ENCODE results near the gene UBTD2. TPM values are rescaled to one million over a fixed set of nuclear protein-coding genes. Genes with fewer than 3 reads are reported as not detected.

The UBTD2 gene
- total RNA-seq, 1 experiment from 2014 or later: 22.6 TPM

GRCh38 chr5:172177176-172177575 lies 106.4 kb downstream of the UBTD2 start:
- CTCF ChIA-PET: no interaction called here
- H3K27me3 ChIP-seq (ENCODE audit: low read length): no peaks in the 10 kb centered on the region
- no peak overlapping the region for H3K4me2 ChIP-seq (ENCODE audit: low read length)
- H3K79me2 ChIP-seq (ENCODE audit: low read length): peaks cover 79% of the 10 kb centered on the region
- intact Hi-C loops (cut with micrococcal nuclease): no loop called here
- no peak overlapping the region for H3K9ac ChIP-seq (ENCODE audit: low read length)
- no peaks in the 10 kb centered on the region for H3K36me3 ChIP-seq (ENCODE audit: low read depth, low read length)
- peaks cover 26% of the 10 kb centered on the region for H3K4me1 ChIP-seq (ENCODE audit: insufficient read depth, low read length)
- POLR2A ChIA-PET (ENCODE audit: unreplicated experiment): no interaction called here
- TF ChIP-seq CTCF (conservative IDR thresholded peaks at IDR 0.05; ENCODE audit: low read depth, low read length): no peak
- TF ChIP-seq EZH2 (IDR thresholded peaks at IDR 0.05; ENCODE audit: low read length, unreplicated experiment): no peak
- TF ChIP-seq EZH2phosphoT487 (IDR thresholded peaks at IDR 0.05; ENCODE audit: borderline replicate concordance, low read length): no peak
- no TSS peak for BruUV-seq (replicated peaks)
- H3K27ac ChIP-seq (ENCODE audit: low read length): no peak overlapping the region
- no peak for ATAC-seq
- DNase-seq: no peak
- no peaks in the 10 kb centered on the region for H3K9me3 ChIP-seq (ENCODE audit: low read length)
- no peak overlapping the region for H2AFZ ChIP-seq (ENCODE audit: low read length)
- H3K4me3 ChIP-seq (ENCODE audit: low read length): no peak overlapping the region
- H3K9me2 ChIP-seq (replicated peaks; ENCODE audit: low read length): no peaks in the 10 kb centered on the region
- no peaks in the 10 kb centered on the region for H3F3A ChIP-seq (ENCODE audit: low read length, unreplicated experiment)
- H4K20me1 ChIP-seq (ENCODE audit: low read length): peaks cover 22% of the 10 kb centered on the region; the same call in 1 of the 2 replicates

- no peaks in the 10 kb centered on the region for H3K27me3 ChIP-seq (ENCODE audit: low read length)
- no peak overlapping the region for H3K27ac ChIP-seq (ENCODE audit: low read length)
- H3K4me1 ChIP-seq (ENCODE audit: insufficient read depth, low read length): peaks cover 26% of the 10 kb centered on the region
- H3K4me2 ChIP-seq (ENCODE audit: low read length): no peak overlapping the region
- POLR2A ChIA-PET (ENCODE audit: unreplicated experiment): no interaction called here
- CTCF ChIA-PET: interaction anchor here (0.7 kb wide), 1 partner anchor 13 kb away, joined by 3 read pairs; the partner anchor contains the start of gene STK10
- H3K4me3 ChIP-seq (ENCODE audit: low read length): no peak overlapping the region
- no peaks in the 10 kb centered on the region for H3F3A ChIP-seq (ENCODE audit: low read length, unreplicated experiment)
- intact Hi-C loops (cut with micrococcal nuclease): no loop called here
- DNase-seq (no peak), ATAC-seq (peak; percentile 9; the same call in 1 of the 2 replicates)
- H3K36me3 ChIP-seq (ENCODE audit: low read depth, low read length): no peaks in the 10 kb centered on the region
- H2AFZ ChIP-seq (ENCODE audit: low read length): no peak overlapping the region
- H3K79me2 ChIP-seq (ENCODE audit: low read length): peaks cover 65% of the 10 kb centered on the region
- no peak overlapping the region for H3K9ac ChIP-seq (ENCODE audit: low read length)
- H3K9me3 ChIP-seq (ENCODE audit: low read length): no peaks in the 10 kb centered on the region
- TF ChIP-seq EZH2 (IDR thresholded peaks at IDR 0.05; ENCODE audit: low read length, unreplicated experiment): no peak
- no peak for TF ChIP-seq EZH2phosphoT487 (IDR thresholded peaks at IDR 0.05; ENCODE audit: borderline replicate concordance, low read length)
- TF ChIP-seq CTCF (conservative IDR thresholded peaks at IDR 0.05; ENCODE audit: low read depth, low read length): no peak
- no TSS peak for BruUV-seq (replicated peaks)
- H3K9me2 ChIP-seq (replicated peaks; ENCODE audit: low read length): no peaks in the 10 kb centered on the region
- H4K20me1 ChIP-seq (ENCODE audit: low read length): peaks cover 18% of the 10 kb centered on the region; the same call in 1 of the 2 replicates
Observed at GRCh38 chr5:172175263-172175719, 108.3 kb downstream of the UBTD2 start.

GRCh38 chr5:172173564-172174153 lies 109.9 kb downstream of the UBTD2 start:
- no peaks in the 10 kb centered on the region for H3K36me3 ChIP-seq (ENCODE audit: low read depth, low read length)
- H3K4me2 ChIP-seq (ENCODE audit: low read length): peak overlapping the region; percentile 24; the same call in 1 of the 2 replicates
- no peak overlapping the region for H3K4me3 ChIP-seq (ENCODE audit: low read length)
- TF ChIP-seq EZH2phosphoT487 (IDR thresholded peaks at IDR 0.05; ENCODE audit: borderline replicate concordance, low read length) (no peak), EZH2 (IDR thresholded peaks at IDR 0.05; ENCODE audit: low read length, unreplicated experiment) (no peak), CTCF (conservative IDR thresholded peaks at IDR 0.05; ENCODE audit: low read depth, low read length) (no peak)
- no peaks in the 10 kb centered on the region for H3K27me3 ChIP-seq (ENCODE audit: low read length)
- DNase-seq (peak; percentile 90), ATAC-seq (peak; percentile 86)
- no peaks in the 10 kb centered on the region for H3K9me2 ChIP-seq (replicated peaks; ENCODE audit: low read length)
- CTCF ChIA-PET: interaction anchor here (1.0 to 1.8 kb wide), 2 partner anchors 12 to 15 kb away, joined by 3 to 6 read pairs; partner anchors contain the start of gene STK10
- H3K27ac ChIP-seq (ENCODE audit: low read length): peak overlapping the region; percentile 22
- H3F3A ChIP-seq (ENCODE audit: low read length, unreplicated experiment): no peaks in the 10 kb centered on the region
- peaks cover 13% of the 10 kb centered on the region; the same call in 1 of the 2 replicates for H4K20me1 ChIP-seq (ENCODE audit: low read length)
- H3K9ac ChIP-seq (ENCODE audit: low read length): no peak overlapping the region
- no peaks in the 10 kb centered on the region for H3K9me3 ChIP-seq (ENCODE audit: low read length)
- POLR2A ChIA-PET (ENCODE audit: unreplicated experiment): no interaction called here
- no TSS peak for BruUV-seq (replicated peaks)
- peaks cover 26% of the 10 kb centered on the region for H3K4me1 ChIP-seq (ENCODE audit: insufficient read depth, low read length)
- peaks cover 57% of the 10 kb centered on the region for H3K79me2 ChIP-seq (ENCODE audit: low read length)
- intact Hi-C loops (cut with micrococcal nuclease): no loop called here
- H2AFZ ChIP-seq (ENCODE audit: low read length): no peak overlapping the region

Measured in PC-3 (cell line).